Activated CD8-positive, alpha-beta memory T cell treated with anti-CD3 and anti-CD28 coated beads, Interleukin-2, amount 50 U/mL, for 4 hours (primary cell): ENCODE results near the gene NNAT.
A peak's percentile ranks its signal among the peaks of the same experiment; 100 is the strongest.
"Not testable (repeated sequence)": the region's sequence is repeated elsewhere in the genome, so short reads cannot be mapped to it uniquely, and the experiment has no call there.

Experiments used
- DNase-seq: peaks from one replicate; pipeline ENCODE4 v3.0.0-alpha.2; 2020

The NNAT gene

DNA sequence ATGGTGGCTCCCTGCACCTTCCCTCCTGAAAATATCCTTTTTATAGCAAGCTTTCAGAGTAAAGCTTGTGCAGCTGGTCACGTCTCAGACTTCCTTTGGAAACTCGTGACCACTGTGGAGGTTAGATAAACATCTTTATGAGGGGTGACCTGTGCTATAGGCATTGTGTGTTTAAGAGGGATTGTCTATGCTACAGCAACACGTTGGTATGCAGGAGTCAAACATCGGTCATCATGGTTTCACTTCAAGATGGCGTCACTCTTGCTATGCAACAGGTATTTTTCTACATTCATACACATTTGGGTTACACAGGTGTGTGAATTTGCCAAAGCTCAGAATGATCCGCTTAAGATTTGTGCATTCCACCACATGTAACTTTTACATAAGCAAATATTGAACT is 21.2 kb downstream of the NNAT start:
- DNase-seq: no peak

DNA sequence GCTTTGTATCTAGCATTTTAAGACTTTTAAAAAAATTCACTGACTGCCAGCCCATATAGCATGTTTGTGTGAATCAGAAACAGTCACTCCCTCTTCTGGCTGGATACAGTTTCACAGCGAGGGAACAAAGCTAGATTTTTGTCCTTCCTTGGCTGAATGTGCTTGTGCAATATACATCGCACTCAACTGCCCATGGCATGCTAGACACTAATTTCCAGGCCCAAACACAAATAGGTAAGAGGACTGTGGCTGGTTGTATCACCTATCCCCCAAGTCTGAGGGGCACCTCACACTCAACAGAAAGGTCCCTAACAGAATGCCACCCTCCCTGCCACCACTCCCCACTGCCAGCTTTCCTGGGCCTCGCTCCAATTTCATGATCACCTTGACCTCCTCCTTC is 22.8 kb downstream of the NNAT start:
- DNase-seq: no peak

DNA sequence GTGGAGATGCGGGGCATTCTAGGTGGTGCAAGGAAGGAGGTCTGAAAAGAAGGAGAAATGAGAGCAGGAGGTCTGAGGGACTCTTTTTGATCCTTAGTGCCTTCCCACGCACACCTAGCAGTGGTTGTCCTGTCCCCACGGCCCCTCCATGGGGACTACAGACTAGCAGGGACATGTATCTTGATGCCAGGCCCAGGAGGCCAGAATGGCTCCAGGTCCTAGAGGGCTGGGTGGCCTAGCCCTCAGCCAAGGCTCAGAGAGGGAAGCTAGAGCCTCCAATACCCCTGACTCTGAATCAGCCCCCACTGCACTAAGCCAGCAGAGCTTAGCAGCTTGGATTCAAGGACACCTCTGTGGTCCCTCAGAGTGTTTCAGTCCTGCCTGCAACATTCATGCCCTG is 23.3 kb downstream of the NNAT start:
- no peak for DNase-seq

DNA sequence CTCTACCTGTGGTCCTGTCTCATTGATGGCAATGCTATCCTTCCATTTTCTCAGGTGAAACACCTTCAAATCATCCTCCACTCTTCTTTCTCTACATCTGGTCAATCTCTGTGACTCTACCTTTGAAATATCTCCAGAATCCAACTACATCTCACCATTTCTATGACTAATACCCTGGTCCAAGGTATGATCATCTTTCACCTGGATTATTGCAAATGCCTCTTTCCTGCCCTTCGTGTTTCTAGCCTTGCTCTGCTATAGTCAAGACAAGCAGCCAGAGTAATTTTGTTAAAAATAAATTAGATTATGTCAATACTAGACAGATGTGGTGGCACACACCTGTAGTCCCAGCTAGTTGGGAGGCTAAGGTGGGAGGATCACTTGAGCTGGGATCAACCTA is 24.5 kb downstream of the NNAT start:
- DNase-seq: no peak

DNA sequence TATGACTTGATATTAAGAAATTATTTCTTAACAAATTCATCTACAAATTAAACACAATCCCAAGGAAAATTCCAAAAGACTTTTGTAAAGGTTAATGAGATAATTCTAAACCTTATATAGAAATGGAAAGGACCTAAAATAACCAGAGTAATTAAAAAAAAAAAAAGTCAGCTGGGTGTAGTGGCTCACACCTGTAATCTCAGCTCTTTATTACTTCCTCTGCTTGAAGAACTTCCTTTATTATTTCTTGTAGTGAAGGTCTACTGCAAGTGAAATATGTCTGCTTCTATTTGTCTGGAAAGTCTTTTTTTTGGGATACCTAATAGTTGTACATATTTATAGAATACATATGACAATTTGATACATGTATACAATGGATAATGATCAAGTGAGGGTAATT is 26.9 kb downstream of the NNAT start:
- no peak for DNase-seq

DNA sequence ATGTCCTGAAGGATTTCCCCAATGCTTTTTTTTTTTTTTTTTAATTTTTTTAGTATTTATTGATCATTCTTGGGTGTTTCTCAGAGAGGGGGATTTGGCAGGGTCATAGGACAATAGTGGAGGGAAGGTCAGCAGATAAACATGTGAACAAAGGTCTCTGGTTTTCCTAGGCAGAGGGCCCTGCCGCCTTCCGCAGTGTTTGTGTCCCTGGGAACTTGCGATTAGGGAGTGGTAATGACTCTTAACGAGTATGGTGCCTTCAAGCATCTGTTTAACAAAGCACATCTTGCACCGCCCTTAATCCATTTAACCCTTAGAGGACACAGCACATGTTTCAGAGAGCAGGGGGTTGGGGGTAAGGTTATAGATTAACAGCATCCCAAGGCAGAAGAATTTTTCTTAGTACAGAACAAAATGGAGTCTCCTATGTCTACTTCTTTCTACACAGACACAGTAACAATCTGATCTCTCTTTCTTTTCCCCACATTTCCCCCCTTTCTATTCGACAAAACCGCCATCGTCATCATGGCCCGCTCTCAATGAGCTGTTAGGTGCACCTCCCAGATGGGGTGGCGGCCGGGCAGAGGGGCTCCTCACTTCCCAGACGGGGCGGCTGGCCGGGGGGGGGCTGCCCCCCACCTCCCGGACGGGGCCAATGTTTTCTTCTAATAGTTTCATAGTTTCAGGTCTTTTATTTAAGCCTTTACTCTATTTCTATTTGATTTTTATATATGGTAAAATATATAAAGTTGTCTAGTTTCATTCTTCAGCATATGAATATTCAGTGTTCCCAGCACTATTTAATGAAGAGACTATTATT is 29.3 kb downstream of the NNAT start:
- not testable (repeated sequence) for DNase-seq

DNA sequence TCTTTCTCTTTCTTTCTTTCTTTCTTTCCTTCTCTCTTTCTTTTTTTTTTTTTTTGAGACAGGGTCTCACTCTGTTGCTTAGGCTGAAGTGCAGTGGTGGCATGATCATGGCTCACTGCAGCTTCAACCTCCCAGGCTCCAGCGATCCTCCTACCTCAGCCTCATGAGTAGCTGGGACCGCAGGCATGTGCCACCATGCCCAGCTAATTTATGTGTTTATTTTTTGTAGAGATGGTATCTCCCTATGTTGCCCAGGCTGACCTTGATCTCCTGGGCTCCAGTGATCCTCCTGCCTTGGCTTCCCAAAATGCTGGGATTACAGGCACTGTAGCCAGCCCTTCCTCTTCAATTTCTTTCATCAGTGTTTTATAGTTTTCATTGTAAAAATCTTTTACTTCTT is 30.6 kb downstream of the NNAT start:
- not testable (repeated sequence) for DNase-seq

DNA sequence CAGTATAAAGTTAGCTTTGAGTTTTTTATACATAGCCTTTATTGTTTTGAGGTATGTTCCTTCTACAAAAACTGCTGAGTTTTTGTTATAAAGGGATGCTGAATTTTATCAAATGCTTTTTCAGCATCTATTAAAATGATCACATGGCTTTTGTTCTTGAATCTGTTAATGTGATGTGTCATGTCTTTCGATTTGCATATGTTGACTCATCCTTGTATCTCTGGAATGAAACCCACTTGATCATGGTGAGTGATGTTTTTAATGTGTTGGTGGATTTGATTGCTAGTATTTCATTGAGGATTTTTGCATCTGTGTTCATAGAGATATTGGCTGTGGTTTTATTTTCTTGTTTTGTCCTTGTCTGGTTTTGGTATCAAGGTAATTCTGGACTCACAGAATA is 31.4 kb downstream of the NNAT start:
- no peak for DNase-seq

DNA sequence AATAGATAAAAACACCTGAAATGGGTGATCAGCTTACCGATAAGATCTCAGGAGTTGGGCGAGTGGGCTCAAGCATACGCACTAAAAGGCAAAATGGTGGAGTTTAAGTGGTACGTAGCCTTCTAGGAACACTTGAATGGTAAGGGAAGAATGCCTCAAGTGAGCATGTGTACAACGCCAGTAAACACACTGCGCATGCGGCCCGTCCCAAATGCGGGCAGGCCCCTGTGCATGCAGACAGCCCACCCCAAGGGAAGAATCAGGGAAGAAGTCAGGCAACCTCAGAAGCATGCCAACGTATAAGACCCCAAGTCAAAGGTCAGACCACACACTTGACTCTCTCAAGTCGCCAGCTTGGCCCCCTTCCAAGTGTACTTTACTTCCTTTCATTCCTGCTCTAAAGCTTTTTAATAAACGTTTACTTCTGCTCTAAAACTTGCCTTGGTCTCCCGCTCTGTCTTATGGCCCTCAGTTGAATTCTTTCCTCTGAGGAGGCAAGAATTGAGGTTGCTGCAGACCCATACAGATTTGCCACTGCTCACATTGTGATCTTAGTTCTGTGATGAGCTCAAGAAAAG is 33.8 kb downstream of the NNAT start:
- not testable (repeated sequence) for DNase-seq

DNA sequence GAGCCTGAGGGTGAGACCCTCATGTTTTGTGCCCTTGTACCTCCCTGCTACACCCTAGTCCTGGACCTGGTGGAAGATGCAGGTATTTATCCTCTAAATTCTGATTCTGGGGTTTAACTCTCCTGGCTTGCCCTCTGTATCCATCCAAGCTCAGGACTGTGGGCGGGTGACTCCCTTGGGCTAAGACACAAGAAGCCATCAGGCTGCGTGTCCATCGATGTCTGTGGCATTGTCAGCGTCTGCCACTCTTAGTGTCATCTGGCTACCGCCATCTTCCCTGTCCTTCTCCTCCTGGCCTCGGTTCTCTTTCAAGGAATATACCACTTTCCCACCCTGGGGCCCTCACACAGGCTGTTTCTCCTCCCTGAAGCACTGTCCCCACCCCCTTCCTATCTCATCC is 35.5 kb downstream of the NNAT start:
- DNase-seq: no peak

DNA sequence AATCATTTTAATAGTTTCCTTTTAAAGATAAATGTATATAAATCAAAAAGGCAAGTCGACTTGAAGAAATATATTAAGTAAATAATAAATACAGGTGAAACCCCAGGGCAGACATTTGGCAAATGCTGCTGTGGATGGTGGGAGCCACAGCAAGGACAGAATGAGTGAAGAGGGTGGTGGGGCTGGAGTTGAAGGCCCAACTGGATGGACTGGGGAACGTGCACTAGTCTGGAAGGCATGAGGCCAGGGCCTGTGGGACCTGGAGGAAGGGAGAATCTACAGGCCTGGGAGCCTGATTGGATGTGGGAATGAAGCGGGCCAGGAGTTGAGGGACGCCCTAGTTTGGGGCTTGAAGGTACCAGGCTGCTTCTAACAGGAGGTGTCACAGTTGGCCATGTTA is 37.3 kb downstream of the NNAT start:
- DNase-seq: no peak

DNA sequence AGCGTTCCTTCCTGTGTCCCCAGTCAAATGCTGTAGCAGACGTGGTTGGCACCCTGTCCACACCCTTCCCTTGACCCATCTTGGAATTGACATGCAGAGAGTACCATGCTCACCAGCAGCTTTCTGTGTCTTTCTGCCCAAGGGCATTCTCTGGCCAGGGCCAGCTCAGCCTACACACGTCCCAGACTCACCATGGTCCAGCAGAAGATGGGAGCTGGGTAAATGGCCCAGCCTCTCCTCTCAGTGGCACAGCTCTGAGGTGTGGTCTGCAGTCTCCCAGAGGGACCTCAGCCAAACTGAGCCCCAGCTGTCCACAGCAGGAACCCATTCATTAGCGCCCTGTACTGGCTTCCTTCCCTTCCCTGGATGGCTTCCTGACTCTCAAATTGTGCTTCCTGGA is 37.7 kb downstream of the NNAT start:
- DNase-seq: no peak

DNA sequence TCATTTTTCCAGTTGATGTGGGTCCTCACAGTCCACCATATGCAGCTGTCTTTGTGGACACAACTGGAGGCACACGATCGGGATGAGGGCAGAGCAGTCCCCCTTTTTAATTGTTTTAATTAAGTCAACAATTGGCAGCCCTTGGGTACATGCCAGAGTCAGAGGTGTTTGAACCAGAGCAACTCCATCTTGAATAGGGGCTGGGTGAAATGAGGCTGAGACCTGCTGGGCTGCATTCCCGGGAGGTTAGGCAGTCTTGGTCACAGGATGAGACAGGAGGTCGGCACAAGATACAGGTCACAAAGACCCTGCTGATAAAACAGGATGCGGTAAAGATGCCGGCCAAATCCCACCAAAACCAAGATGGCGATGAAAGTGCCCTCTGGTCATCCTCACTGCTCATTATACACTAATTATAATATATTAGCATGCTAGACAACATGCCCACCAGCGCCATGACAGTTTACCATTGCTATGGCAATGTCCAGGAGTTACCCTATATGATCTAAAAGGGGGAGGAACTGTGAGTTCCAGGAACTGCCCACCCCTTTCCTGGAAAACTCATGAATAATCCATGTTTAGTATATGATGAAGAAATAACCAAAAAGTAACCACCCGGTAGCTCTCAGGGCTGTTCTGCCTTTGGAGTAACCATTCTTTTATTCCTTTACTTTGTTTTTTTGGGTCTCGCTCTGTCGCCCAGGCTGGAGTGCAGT is 38.4 kb downstream of the NNAT start:
- DNase-seq: no peak

DNA sequence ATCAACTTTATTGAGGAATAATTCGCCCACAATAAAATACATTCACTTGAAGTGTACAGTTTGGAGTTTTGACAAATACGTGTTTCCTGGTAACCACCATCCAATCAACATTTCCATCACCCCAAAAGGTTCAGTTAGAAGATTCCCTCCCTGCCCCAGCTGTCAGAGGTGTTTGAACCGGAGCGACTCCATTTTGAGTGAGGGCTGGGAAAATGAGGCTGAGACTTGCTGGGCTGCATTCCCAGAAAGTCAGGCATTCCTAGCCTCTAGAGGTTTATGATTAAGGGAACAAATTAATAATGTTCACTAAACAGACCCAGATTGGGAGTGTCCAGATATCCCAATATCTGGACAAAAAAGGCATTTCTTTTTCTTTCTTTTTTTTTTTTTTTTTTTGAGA is 39.6 kb downstream of the NNAT start:
- DNase-seq: no peak

DNA sequence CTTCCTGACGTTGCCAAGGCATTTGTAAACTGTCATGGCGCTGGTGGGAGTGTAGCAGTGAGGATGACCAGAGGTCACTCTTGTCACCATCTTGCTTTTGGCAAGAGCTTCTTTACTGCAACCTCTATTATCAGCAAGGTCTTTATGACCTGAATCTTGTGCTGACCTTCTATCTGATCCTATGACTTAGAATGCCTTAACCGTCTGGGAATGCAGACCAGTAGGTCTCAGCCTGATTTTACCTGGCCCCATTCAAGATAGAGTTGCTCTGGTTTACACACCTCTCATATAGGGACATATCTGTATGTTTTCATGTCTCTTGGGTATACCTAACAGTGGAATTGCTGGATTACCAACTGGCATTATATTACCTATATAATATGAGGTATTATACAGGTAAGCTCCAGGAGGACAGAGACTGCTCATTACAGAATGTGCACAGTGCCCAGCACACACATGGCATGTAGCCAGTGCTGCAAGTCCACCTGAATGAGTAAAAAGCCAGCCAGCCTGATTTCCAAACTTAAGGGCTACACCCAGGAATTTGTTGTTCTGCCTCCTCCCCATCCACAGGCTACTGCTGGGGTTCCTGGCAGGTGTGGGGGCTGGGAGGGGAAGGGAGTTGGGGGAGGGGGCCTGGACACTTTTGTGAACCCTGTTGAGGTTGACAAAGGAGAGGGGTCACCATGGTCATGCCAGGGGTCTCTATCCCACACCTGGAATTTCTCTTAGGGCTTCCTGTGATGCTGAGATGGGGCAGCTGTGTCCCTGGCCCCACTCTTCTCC is 41.8 kb downstream of the NNAT start:
- DNase-seq: no peak

DNA sequence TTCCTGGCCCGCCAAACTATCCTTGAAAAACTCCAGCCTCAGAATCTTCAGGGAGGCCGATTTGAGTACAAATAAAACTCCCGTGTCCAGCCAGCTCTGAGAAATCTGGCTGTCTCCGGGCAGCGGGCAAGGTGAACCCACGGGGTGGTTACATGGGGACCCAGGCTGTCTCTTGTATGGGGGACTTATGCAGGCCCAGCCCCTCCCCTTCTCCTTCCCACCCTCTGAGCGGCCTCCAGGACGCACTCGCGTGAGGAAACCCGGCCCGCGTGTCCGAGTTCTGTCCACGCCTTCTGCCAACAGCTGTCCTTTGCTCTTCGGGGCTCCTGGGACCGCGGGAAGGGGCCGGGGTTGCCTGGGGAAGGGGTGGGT is 43.0 kb downstream of the NNAT start:
- DNase-seq: no peak

DNA sequence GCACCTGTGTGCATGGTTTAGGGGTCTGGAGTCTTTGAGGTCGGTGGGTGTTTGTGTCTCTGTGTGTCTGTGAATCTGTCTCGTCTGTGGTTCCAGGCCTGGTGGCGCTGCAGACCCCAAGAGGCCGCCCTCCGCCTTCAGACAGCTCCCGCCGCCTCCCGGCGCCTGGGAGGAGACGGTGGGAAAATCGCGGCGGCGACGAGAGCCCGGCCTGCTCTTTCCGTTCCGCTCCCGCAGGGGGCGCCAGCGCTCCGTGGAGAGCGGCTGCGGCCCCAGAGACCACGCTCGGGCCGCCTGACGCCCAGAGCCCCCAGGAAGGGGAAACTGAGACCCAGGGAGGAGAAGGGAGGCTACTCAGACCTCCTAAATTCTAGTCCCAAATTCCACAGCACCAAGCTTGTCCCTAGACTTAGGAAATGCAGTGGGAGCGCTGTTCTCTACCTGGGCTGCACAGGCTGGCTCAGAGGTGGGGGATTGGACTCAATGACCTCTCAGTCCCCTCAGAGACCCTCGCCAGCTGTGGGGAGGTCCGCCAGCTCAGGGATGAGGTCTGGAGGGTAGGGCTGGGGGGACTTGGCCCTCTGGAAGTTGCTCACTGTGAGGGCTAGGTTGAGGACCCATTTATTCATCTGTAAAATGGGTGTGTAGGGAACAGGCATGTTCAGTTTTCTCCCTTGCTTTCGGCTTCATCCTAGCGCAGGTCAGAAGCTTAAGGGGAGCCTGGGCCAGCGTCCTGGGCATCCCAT is 43.5 kb downstream of the NNAT start:
- peak; percentile 32 for DNase-seq

DNA sequence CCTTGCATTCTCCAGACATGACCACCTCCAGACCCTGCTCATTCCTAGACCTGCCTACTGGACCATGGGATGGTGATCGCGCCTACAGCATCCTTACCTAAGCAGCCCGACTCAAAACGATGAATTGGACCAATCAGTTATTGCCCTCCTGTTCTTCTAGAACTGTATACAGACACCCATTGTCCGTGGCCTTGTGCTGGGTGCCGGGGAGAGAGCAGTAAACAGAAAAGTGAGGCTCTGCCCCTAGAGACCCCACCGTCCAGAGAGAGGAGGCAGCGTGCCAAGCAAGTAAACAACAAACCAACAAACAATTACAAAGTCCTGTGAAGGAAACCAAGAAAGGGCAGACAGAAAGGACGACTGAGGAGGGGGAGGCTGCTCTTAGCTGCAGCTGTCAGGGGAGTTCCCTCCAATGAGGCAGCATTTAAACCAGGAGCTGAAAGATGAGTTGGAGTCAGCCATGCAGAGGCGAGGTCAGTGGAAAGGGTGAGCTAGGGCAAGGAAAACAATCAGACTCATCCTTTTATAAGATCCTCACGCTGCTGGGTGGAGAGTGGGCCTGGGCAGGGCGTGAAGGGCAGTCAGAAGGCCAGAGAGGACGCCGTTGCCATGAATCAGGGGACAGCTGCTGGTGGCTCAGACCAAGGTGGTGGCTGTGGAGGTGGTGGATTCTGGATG is 44.2 kb downstream of the NNAT start:
- DNase-seq: no peak

DNA sequence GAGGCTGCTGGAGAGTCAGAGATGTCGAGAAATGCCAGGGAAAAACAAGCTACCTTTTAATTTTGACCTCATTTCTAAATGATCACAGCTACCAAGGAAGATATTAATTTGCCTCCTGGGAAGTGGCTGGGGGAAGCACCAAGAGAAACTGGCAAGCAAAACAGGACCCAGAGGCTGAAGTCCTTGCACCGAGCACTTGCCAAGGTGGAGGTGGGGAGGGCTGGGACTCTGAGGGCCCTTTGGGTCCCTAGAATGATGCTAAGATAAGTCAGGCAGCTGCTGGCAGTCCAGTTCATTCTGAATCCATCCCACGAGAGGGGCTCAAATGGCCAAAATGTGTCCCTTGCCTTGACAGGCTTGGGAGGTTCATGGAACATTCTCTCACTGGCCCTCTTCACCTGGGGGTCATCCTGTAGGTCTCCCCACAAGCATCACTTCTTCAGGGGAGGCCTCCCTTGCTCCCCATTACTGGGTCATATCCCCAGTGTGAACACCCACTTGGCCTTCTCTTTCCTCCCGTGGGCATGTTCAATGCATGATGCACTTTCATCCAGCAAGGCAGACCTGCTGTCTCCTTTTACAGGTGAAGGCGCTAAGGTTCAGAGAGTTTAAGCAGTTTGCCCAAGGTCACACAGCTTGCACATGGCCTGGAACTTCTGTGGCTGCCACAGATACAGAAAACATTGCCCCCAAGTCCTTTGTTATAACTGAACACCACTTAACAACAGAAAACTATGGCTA is 45.7 kb downstream of the NNAT start:
- DNase-seq: no peak

DNA sequence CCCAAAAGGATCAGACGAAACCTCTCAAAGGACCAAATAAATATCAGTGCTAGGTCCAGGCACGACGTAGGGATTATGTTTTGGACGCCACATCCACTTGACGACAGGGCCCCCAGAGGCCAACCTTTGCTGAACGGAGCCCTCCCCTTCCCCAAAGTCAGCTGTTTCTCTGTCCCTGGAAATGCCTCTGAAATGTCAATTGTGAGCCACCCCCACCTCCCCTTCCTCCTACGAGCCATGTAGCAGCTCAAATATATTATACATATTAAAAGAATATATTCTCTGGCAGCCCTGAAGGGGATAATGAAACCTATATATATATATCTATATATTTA is 46.2 kb downstream of the NNAT start:
- DNase-seq: no peak
